HG02642 (cell line): ENCODE results near the gene BATF.

Experiments used
- ATAC-seq: cut with Tn5 transposase; IDR thresholded peaks from one replicate; pipeline ENCODE4 v1.9.1; 2021; ENCODE audit warnings: mild to moderate bottlenecking; ENCODE audit not compliant: unreplicated experiment, poor library complexity

BATF gene

GRCh38 chr14:75531256-75531655, 9.0 kb downstream of the BATF start:
- ATAC-seq: no peak

GRCh38 chr14:75531660-75532317, 9.5 kb downstream of the BATF start:
- ATAC-seq: no peak

GRCh38 chr14:75533791-75534555, 11.7 kb downstream of the BATF start:
- no peak for ATAC-seq

GRCh38 chr14:75535164-75535898, 13.1 kb downstream of the BATF start:
- ATAC-seq: no peak

GRCh38 chr14:75537071-75537470, 14.8 kb downstream of the BATF start:
- no peak for ATAC-seq

GRCh38 chr14:75539162-75539560, 16.9 kb downstream of the BATF start:
- no peak for ATAC-seq

GRCh38 chr14:75539561-75540478, 17.6 kb downstream of the BATF start:
- peak; percentile 44 for ATAC-seq

GRCh38 chr14:75540479-75540851, 18.2 kb downstream of the BATF start:
- no peak for ATAC-seq

- peak; percentile 61 for ATAC-seq
Measured at GRCh38 chr14:75542588-75543091, 20.4 kb downstream of the BATF start.

GRCh38 chr14:75543253-75543652, 21.0 kb downstream of the BATF start:
- no peak for ATAC-seq

- ATAC-seq: no peak
Measured at GRCh38 chr14:75543786-75544185, 21.5 kb downstream of the BATF start.

- no peak for ATAC-seq
Measured at GRCh38 chr14:75545907-75546306, 23.6 kb downstream of the BATF start.

GRCh38 chr14:75547552-75548250, 25.4 kb downstream of the BATF start:
- no peak for ATAC-seq

GRCh38 chr14:75548544-75548943, 26.3 kb downstream of the BATF start:
- ATAC-seq: no peak

- peak; percentile 57 for ATAC-seq
Measured at GRCh38 chr14:75549169-75549568, 26.9 kb downstream of the BATF start.

- ATAC-seq: no peak
Measured at GRCh38 chr14:75551021-75551420, 28.8 kb downstream of the BATF start.

GRCh38 chr14:75553157-75553556, 30.9 kb downstream of the BATF start:
- ATAC-seq: no peak

GRCh38 chr14:75553761-75554364, 31.6 kb downstream of the BATF start:
- no peak for ATAC-seq

- ATAC-seq: no peak
Measured at GRCh38 chr14:75554482-75554881, 32.2 kb downstream of the BATF start.
